HEK293T (cell line): Measurements from ENCODE around the gene CDH10.

Source experiments
- CTCF ChIA-PET: fragments of 350-600 bp; formaldehyde crosslinking; extraction: SDS; loops from one replicate; lab custom pipeline; 2021; ENCODE audit warnings: antibody characterized with exemption, inconsistent platforms; lab: Yijun Ruan, JAX
- POLR2A ChIA-PET: fragments of 350-600 bp; formaldehyde crosslinking; extraction: SDS; loops from one replicate; lab custom pipeline; 2020; ENCODE audit warnings: antibody characterized with exemption, inconsistent platforms; lab: Yijun Ruan, JAX
- DNase-seq: peaks from one replicate; pipeline ENCODE4 v3.0.0; 2012; ENCODE audit warnings: mixed read lengths; ENCODE audit errors: extremely low spot score
- ARNT ChIP-seq: fragments of 450-650 bp; IDR thresholded peaks from 2 replicates; pipeline ENCODE4 v1.6.1; 2017; ENCODE audit warnings: mild to moderate bottlenecking
- BHLHE40 ChIP-seq: fragments of 450-650 bp; IDR thresholded peaks from 2 replicates; pipeline ENCODE4 v1.6.1; 2016; ENCODE audit warnings: mild to moderate bottlenecking, moderate library complexity, borderline replicate concordance
- CTBP1 ChIP-seq: fragments of 450-650 bp; IDR thresholded peaks from 2 replicates; pipeline ENCODE4 v1.6.1; 2016; ENCODE audit warnings: borderline replicate concordance
- ELF4 ChIP-seq: fragments of 450-650 bp; IDR thresholded peaks from 2 replicates; pipeline ENCODE4 v1.6.1; 2017; ENCODE audit warnings: antibody characterized with exemption
- FOXA1 ChIP-seq: fragments of 450-650 bp; IDR thresholded peaks from 2 replicates; pipeline ENCODE4 v1.6.1; 2016; ENCODE audit warnings: mild to moderate bottlenecking
- FOXK2 ChIP-seq: fragments of 450-650 bp; IDR thresholded peaks from 2 replicates; pipeline ENCODE4 v1.6.1; 2016; ENCODE audit warnings: mild to moderate bottlenecking
- FOXM1 ChIP-seq: fragments of 450-650 bp; IDR thresholded peaks from 2 replicates; pipeline ENCODE4 v1.6.1; 2017; ENCODE audit warnings: mild to moderate bottlenecking, borderline replicate concordance
- HDGF ChIP-seq: fragments of 450-650 bp; IDR thresholded peaks from 2 replicates; pipeline ENCODE4 v1.6.1; 2017; ENCODE audit warnings: antibody characterized with exemption, borderline replicate concordance
- L3MBTL2 ChIP-seq: fragments of 450-650 bp; conservative IDR thresholded peaks from 2 replicates; pipeline ENCODE4 v1.6.1; 2016; ENCODE audit warnings: mild to moderate bottlenecking
- LEF1 ChIP-seq: fragments of 450-650 bp; IDR thresholded peaks from 2 replicates; pipeline ENCODE4 v1.6.1; 2017; ENCODE audit warnings: mild to moderate bottlenecking, borderline replicate concordance
- NFRKB ChIP-seq: fragments of 450-650 bp; IDR thresholded peaks from 2 replicates; pipeline ENCODE4 v1.6.1; 2016; ENCODE audit warnings: mild to moderate bottlenecking, moderate library complexity
- SP1 ChIP-seq: fragments of 450-650 bp; IDR thresholded peaks from 2 replicates; pipeline ENCODE4 v1.6.1; 2017
- SUZ12 ChIP-seq: fragments of 450-650 bp; IDR thresholded peaks from 2 replicates; pipeline ENCODE4 v1.6.1; 2016; ENCODE audit warnings: mild to moderate bottlenecking
- TARDBP ChIP-seq: fragments of 450-650 bp; IDR thresholded peaks from 2 replicates; pipeline ENCODE4 v1.6.1; 2016
- ZNF384 ChIP-seq: fragments of 450-650 bp; IDR thresholded peaks from 2 replicates; pipeline ENCODE4 v1.6.1; 2016
- TF ChIP-seq, protein P1 (sequence below): fragments of 450-650 bp; IDR thresholded peaks from 2 replicates; pipeline ENCODE4 v1.6.1; 2016

Gene CDH10

DNA sequence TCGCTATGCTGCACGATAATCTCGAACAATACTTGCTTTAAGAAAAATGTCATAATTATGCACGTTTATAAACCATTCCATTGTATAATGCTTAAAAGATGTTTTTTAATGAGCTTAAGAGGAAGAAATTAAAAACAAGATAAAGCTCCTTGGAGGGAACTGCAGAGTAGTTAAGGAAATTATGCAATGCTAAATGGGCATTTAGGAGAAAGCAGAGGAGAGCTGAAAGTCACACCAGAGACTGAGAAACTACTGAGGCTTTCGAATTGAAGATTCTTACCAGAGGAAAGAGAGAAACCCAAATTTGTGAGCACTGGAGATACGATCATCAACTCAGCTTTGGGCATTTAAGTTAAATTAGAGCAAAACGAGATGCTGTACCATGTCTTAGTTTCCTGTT, 119.4 kb downstream of the CDH10 start:
- DNase-seq: no peak
- TF ChIP-seq LEF1 (no peak), BHLHE40 (no peak), ARNT (no peak), NFRKB (no peak), ELF4 (no peak), FOXA1 (no peak)
- POLR2A ChIA-PET: no interaction called here
- CTCF ChIA-PET: no interaction called here

- no peak for DNase-seq
- ChIA-PET CTCF (interaction anchor here (0.7 kb wide), 1 partner anchor 1128 kb away, joined by 4 read pairs; no protein-coding TSS in a partner anchor), POLR2A (no interaction called here)
- TF ChIP-seq, protein P1, sequence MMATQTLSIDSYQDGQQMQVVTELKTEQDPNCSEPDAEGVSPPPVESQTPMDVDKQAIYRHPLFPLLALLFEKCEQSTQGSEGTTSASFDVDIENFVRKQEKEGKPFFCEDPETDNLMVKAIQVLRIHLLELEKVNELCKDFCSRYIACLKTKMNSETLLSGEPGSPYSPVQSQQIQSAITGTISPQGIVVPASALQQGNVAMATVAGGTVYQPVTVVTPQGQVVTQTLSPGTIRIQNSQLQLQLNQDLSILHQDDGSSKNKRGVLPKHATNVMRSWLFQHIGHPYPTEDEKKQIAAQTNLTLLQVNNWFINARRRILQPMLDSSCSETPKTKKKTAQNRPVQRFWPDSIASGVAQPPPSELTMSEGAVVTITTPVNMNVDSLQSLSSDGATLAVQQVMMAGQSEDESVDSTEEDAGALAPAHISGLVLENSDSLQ: no peak
- TF ChIP-seq ELF4 (no peak), CTBP1 (no peak)
Observed at GRCh38 chr5:24512423-24512822, 132.4 kb downstream of the CDH10 start.

DNA sequence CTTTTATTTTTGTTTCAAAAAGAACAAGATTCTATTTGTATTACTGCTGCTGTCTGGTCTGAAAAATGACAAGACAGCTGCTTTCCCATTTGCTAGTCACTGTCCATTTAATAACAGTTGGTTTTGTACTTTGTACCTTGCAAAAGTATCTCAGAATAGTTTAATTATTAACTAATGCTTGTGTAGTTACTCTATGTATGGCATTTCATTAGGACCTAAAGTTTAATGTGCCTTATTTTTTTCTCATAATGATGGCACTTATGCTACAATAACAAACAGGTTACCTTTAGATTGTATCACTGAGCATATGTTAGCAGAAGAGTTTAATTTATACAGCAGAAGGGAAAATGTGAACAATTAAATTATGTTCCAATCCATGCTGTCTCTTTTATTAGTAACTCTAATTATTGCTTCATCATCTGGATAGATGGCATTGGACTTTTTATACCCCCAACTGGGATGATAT, 134.2 kb downstream of the CDH10 start:
- ChIA-PET CTCF (no interaction called here), POLR2A (no interaction called here)
- DNase-seq: no peak
- TF ChIP-seq ARNT (no peak), ZNF384 (no peak), FOXK2 (no peak), CTBP1 (no peak), SP1 (no peak), L3MBTL2 (no peak), TARDBP (no peak), SUZ12 (no peak), BHLHE40 (no peak), NFRKB (no peak), HDGF (no peak), FOXA1 (no peak)
- TF ChIP-seq, protein P1: no peak

DNA sequence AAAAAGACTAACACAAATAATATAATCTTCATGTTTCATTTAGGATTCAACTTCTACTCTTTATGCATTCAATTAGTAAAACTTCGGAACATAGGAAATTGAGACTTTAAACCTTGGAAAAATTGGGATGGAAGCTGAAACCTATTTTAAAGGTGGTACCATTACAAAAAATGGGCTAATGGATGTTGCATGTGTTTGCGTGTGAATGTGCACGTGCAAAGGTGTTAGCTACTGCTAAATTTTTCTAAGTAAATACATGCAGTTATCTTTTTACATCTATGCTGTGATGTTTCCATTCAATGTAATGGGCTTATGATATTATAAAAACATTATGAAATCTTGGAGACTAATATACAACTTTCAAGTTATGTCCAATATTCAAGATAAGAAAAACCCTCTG, 134.8 kb downstream of the CDH10 start:
- POLR2A ChIA-PET: no interaction called here
- TF ChIP-seq, protein P1: no peak
- no peak for TF ChIP-seq CTBP1
- TF ChIP-seq L3MBTL2: no peak
- no peak for TF ChIP-seq HDGF
- TF ChIP-seq SP1: no peak
- no peak for TF ChIP-seq ZNF384
- TF ChIP-seq LEF1: no peak
- CTCF ChIA-PET: no interaction called here
- no peak for DNase-seq

DNA sequence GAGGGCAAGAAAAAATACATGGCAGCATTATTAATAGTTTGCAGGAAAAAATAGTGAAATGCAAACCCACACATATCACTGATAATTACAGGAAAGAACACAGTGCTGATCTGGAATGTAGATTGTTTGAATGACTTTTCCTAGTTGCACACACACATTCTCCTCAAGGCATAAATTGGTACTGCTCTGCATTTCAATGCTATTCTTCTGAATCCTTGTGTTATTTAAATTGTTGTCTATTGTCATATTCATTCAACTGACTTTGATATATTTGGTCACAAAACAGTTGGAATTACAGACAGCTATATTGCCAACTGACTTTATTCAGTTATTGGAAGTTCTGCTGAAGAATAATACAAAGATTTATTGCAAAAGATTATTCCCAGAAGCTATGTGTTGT, 139.5 kb downstream of the CDH10 start:
- POLR2A ChIA-PET: no interaction called here
- no peak for DNase-seq
- no peak for TF ChIP-seq LEF1
- TF ChIP-seq ARNT: no peak
- no peak for TF ChIP-seq FOXK2
- CTCF ChIA-PET: no interaction called here

- ChIA-PET POLR2A (no interaction called here), CTCF (no interaction called here)
- DNase-seq: no peak
- TF ChIP-seq FOXA1 (no peak), BHLHE40 (no peak), LEF1 (no peak), ELF4 (no peak), NFRKB (no peak), ZNF384 (no peak), FOXM1 (no peak), SP1 (no peak), FOXK2 (no peak), CTBP1 (no peak), HDGF (no peak), TARDBP (no peak), ARNT (no peak), SUZ12 (no peak), L3MBTL2 (no peak)
- TF ChIP-seq, protein P1: no peak
Observed at GRCh38 chr5:24497591-24498157, 147.1 kb downstream of the CDH10 start.
